Fibroblast of lung (primary cell): ENCODE measurements around the gene SPSB1. TPM values are rescaled to one million over a fixed set of nuclear protein-coding genes. Genes with fewer than 3 reads are reported as not detected.
"Not testable (repeated sequence)": the region's sequence is repeated elsewhere in the genome, so short reads cannot be mapped to it uniquely, and the experiment has no call there.

Experiments used
- DNase-seq, 2 donors: peaks; one replicate each; pipeline versions ENCODE4 v3.0.0 to v3.0.0-alpha.2; 2010; ENCODE audit warnings: low read depth in 2 of 2
- H2AFZ ChIP-seq: 2 replicates; pipeline ENCODE4 v1.5.1; 2012; ENCODE audit warnings: low read length, control low read depth, inconsistent platforms
- H3K27ac ChIP-seq: 2 replicates; pipeline ENCODE4 v1.5.1; 2011; ENCODE audit warnings: low read length, control low read depth; ENCODE audit not compliant: insufficient read depth
- H3K27me3 ChIP-seq: 2 replicates; pipeline ENCODE4 v1.5.1; 2011; ENCODE audit warnings: mild to moderate bottlenecking, low read length; ENCODE audit not compliant: control insufficient read depth, insufficient read depth
- H3K36me3 ChIP-seq: 2 replicates; pipeline ENCODE4 v1.5.1; 2011; ENCODE audit warnings: low read length; ENCODE audit not compliant: control insufficient read depth, insufficient read depth
- H3K4me1 ChIP-seq: 2 replicates; pipeline ENCODE4 v1.5.1; 2011; ENCODE audit warnings: low read length; ENCODE audit not compliant: control insufficient read depth, insufficient read depth; ENCODE audit errors: extremely low read depth
- H3K4me2 ChIP-seq: 2 replicates; pipeline ENCODE4 v1.5.1; 2011; ENCODE audit warnings: low read length, control low read depth; ENCODE audit not compliant: insufficient read depth; ENCODE audit errors: extremely low read depth
- H3K4me3 ChIP-seq, 4 experiments: fragments of 200-600 bp in 1 of 4; sonication (generic) in 1 of 4; replicated peaks in 1 of 4; 2 replicates each; pipeline ENCODE4 v1.5.1; 2011 to 2016; ENCODE audit warnings: low read length in 4 of 4, low read depth in 3 of 4, mild to moderate bottlenecking in 3 of 4, control low read depth in 2 of 4, inconsistent platforms in 1 of 4, mixed read lengths in 1 of 4; ENCODE audit not compliant: insufficient read depth in 1 of 4; ENCODE audit errors: control extremely low read depth in 1 of 4
- H3K79me2 ChIP-seq: 2 replicates; pipeline ENCODE4 v1.5.1; 2012; ENCODE audit warnings: mild to moderate bottlenecking, low read length, inconsistent platforms; ENCODE audit not compliant: control insufficient read depth, insufficient read depth
- H3K9ac ChIP-seq: 2 replicates; pipeline ENCODE4 v1.5.1; 2011; ENCODE audit warnings: mild to moderate bottlenecking, low read length, control low read depth; ENCODE audit not compliant: insufficient read depth
- H3K9me3 ChIP-seq: 2 replicates; pipeline ENCODE4 v1.5.1; 2012; ENCODE audit warnings: low read depth, low read length; ENCODE audit not compliant: control insufficient read depth, insufficient read depth
- H4K20me1 ChIP-seq: 2 replicates; pipeline ENCODE4 v1.5.1; 2011; ENCODE audit warnings: low read length; ENCODE audit not compliant: control insufficient read depth, insufficient read depth; ENCODE audit errors: extremely low read depth
- EZH2 ChIP-seq: IDR thresholded peaks from 2 replicates; pipeline ENCODE4 v1.5.1; 2012; ENCODE audit warnings: low read length, control low read depth, mild to moderate bottlenecking; ENCODE audit errors: missing control alignments
- polyA plus RNA-seq, 2 donors: library from polyadenylated mRNA; depleted of rRNA in 1 of 2; stranded (reverse) in 1 of 2; unstranded in 1 of 2; fragments of >200 nt; gene quantifications; 2 replicates each; pipeline ENCODE4 v1.2.1, GENCODE V29; 2011 to 2012; ENCODE audit warnings: missing spikeins in 1 of 2
- total RNA-seq: library from RNA; depleted of rRNA; stranded (reverse); fragments of >200 nt; gene quantifications from 2 replicates; pipeline ENCODE4 v1.2.1, GENCODE V29; 2014
- TF ChIP-seq, protein P1 (sequence below), 2 donors: IDR thresholded peaks in 1 of 2; conservative IDR thresholded peaks in 1 of 2; 1 replicate in 1 of 2; 2 replicates in 1 of 2; pipeline ENCODE4 v1.5.1; 2011 to 2012; ENCODE audit warnings: low read length in 2 of 2, control low read depth in 1 of 2, inconsistent platforms in 1 of 2, low read depth in 1 of 2, mild to moderate bottlenecking in 1 of 2

Gene SPSB1
- total and polyA plus RNA-seq, 2 donors (not counting 1 experiment from before 2014, with no cell fraction given), result 14.3 to 20.6 TPM

DNA sequence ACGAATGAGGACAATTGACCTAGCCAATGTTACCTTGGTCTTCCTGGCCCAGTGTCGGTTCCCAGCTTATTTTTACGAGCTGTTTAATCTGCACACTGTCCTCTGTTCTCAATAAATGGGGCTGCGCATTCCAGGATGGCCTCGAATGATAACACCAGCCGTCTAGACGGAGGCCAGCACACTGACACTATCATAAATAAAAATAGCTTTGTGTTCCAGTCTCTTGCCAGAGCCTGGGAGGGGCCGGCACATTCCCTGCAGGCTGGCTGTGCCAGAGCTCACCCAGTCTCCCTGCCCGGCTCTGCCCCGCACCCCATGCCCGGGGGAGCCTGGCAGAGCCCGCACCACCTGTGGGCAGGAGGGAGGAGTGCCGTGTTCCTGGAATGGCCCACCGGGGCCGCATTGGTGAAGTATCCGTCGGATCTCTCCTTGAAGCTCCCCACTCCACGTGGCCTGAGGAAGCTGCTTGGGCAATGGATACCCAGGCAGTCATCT is 92.1 kb downstream of the SPSB1 start:
- DNase-seq, result no peak
- Histone ChIP-seq H3K4me3 (no peak overlapping the region), H3K9me3 (no peaks in the 10 kb centered on the region), H3K27me3 (peaks cover 10% of the 10 kb centered on the region), H2AFZ (no peak overlapping the region), H3K79me2 (no peaks in the 10 kb centered on the region), H3K36me3 (no peaks in the 10 kb centered on the region), H3K9ac (no peak overlapping the region), H3K4me2 (no peak overlapping the region), H3K27ac (no peak overlapping the region), H3K4me1 (peaks cover 3% of the 10 kb centered on the region), H4K20me1 (no peaks in the 10 kb centered on the region)
- TF ChIP-seq, protein P1, sequence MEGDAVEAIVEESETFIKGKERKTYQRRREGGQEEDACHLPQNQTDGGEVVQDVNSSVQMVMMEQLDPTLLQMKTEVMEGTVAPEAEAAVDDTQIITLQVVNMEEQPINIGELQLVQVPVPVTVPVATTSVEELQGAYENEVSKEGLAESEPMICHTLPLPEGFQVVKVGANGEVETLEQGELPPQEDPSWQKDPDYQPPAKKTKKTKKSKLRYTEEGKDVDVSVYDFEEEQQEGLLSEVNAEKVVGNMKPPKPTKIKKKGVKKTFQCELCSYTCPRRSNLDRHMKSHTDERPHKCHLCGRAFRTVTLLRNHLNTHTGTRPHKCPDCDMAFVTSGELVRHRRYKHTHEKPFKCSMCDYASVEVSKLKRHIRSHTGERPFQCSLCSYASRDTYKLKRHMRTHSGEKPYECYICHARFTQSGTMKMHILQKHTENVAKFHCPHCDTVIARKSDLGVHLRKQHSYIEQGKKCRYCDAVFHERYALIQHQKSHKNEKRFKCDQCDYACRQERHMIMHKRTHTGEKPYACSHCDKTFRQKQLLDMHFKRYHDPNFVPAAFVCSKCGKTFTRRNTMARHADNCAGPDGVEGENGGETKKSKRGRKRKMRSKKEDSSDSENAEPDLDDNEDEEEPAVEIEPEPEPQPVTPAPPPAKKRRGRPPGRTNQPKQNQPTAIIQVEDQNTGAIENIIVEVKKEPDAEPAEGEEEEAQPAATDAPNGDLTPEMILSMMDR (conservative IDR thresholded peaks at IDR 0.05 in 1 of 2, IDR thresholded peaks at IDR 0.05 in 1 of 2; ENCODE audit: low read depth in 1 of 2, low read length in 2 of 2), result no peak
- TF ChIP-seq EZH2, result no peak

DNA sequence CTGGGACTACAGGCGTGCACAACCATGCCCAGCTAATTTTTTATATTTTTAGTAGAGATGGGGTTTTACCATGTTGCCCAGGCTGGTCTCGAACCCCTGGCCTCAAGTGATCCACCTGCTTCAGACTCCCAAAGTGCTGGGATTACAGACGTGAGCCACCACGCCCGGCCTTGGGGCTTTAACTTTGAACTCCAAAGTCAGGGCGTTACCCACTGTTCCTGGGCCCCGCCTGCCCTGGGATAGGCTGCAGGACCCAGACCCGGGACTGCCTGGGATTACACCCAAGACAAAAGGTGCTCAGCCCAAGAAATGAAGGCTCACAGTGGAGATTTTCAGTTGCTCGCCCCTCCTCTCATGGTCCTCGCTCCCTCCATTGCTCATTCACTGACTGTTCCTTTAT is 92.7 kb downstream of the SPSB1 start:
- not testable (repeated sequence) for H3K27ac ChIP-seq, H3K36me3 ChIP-seq, DNase-seq

DNA sequence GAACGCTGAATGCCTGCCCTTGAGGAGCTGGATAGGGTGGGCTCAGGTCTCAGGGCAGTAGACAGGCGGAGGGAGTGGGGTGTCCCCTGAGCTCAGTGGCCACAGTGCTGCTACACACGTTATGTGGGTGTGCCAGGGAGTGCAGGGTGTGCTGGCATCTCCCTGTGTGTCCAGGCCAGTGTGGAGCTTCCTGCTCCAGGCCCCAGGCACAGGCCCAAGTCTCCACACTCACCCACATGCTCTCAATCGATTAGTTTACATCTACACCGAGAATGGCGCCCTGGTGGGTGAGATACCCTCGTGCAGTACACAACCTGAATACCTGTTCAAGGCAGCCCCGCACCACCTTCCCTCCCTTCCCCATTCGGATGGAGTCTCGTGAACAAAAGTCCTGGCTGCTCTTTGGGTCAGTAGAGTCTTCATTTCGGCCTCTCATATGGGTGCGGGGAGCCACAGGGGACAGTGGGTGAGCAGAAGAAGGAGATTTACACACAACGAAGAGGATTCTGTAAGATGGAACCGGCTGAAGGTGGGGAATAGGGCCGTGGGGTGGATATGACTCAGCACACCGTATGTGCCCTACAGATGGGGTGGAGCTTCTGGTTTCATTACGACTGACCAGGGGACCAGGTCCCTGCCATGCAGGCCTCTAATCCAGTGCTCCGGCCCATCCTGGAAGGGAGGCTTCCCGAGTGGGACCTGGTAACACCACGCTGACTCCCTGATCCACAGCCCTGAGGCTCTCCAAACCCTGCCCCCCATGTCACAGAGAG is 93.3 kb downstream of the SPSB1 start:
- TF ChIP-seq, protein P1 (conservative IDR thresholded peaks at IDR 0.05 in 1 of 2, IDR thresholded peaks at IDR 0.05 in 1 of 2; ENCODE audit: low read depth in 1 of 2, low read length in 2 of 2), result no peak
- no peaks in the 10 kb centered on the region for H3K9me3 ChIP-seq
- no peak overlapping the region for H3K9ac ChIP-seq
- no peaks in the 10 kb centered on the region for H3K36me3 ChIP-seq
- H3K79me2 ChIP-seq, result no peaks in the 10 kb centered on the region
- H3K4me2 ChIP-seq, result no peak overlapping the region
- H3K4me3 ChIP-seq, result no peak overlapping the region
- no peak for DNase-seq
- H3K4me1 ChIP-seq, result peaks cover 3% of the 10 kb centered on the region
- H3K27ac ChIP-seq, result no peak overlapping the region
- peaks cover 16% of the 10 kb centered on the region for H3K27me3 ChIP-seq
- H2AFZ ChIP-seq, result no peak overlapping the region
- no peaks in the 10 kb centered on the region for H4K20me1 ChIP-seq

More for the DNA sequence above, 92.7 kb downstream of the SPSB1 start:
- H3K27me3 ChIP-seq, result peaks cover 14% of the 10 kb centered on the region
- H3K4me1 ChIP-seq, H4K20me1 ChIP-seq, H2AFZ ChIP-seq, H3K9ac ChIP-seq, H3K79me2 ChIP-seq, H3K4me3 ChIP-seq, H3K9me3 ChIP-seq, H3K4me2 ChIP-seq: not testable (repeated sequence)
